Liver (tissue), 9 donors: ENCODE measurements around the gene BRD3OS. TPM values are rescaled to one million over a fixed set of nuclear protein-coding genes. Genes with fewer than 3 reads are reported as not detected.
A peak's percentile ranks its signal among the peaks of the same experiment; 100 is the strongest.

Source experiments
- DNase-seq: peaks from one replicate; pipeline ENCODE4 v3.0.0-alpha.2; 2017; ENCODE audit warnings: low spot score
- H3K27ac ChIP-seq, 2 donors: one replicate each; pipeline ENCODE4 v1.7.0; 2013; ENCODE audit warnings: inconsistent platforms in 2 of 2, low read length in 2 of 2, control low read depth in 1 of 2, low read depth in 1 of 2, mild to moderate bottlenecking in 1 of 2
- H3K27me3 ChIP-seq, 4 donors: one replicate each; pipeline versions ENCODE4 v1.6.1 to v1.7.0; 2013; ENCODE audit warnings: low read length in 3 of 4, inconsistent platforms in 1 of 4, mild to moderate bottlenecking in 1 of 4, moderate library complexity in 1 of 4; ENCODE audit not compliant: control insufficient read depth in 4 of 4, insufficient read depth in 4 of 4
- H3K36me3 ChIP-seq, 4 donors: one replicate each; pipeline versions ENCODE4 v1.6.1 to v1.7.0; 2013; ENCODE audit warnings: low read length in 3 of 4, mild to moderate bottlenecking in 3 of 4, low read depth in 1 of 4, moderate library complexity in 1 of 4; ENCODE audit not compliant: control insufficient read depth in 4 of 4, insufficient read depth in 3 of 4
- H3K4me1 ChIP-seq, 4 donors: one replicate each; pipeline versions ENCODE4 v1.6.1 to v1.7.0; 2013; ENCODE audit warnings: low read length in 3 of 4, mild to moderate bottlenecking in 3 of 4, moderate library complexity in 1 of 4; ENCODE audit not compliant: control insufficient read depth in 4 of 4, insufficient read depth in 4 of 4
- H3K4me3 ChIP-seq, 3 donors: one replicate each; pipeline versions ENCODE4 v1.6.1 to v1.7.0; 2013; ENCODE audit warnings: low read length in 3 of 3, control low read depth in 1 of 3, low read depth in 1 of 3, mild to moderate bottlenecking in 1 of 3
- H3K9ac ChIP-seq, 2 donors: one replicate each; pipeline ENCODE4 v1.7.0; 2013; ENCODE audit warnings: low read length in 2 of 2, mild to moderate bottlenecking in 2 of 2, moderate library complexity in 2 of 2, control low read depth in 1 of 2, low read depth in 1 of 2
- H3K9me3 ChIP-seq, 4 donors: one replicate each; pipeline versions ENCODE4 v1.6.1 to v1.7.0; 2013; ENCODE audit warnings: low read length in 3 of 4; ENCODE audit not compliant: control insufficient read depth in 4 of 4
- ATF3 ChIP-seq: IDR thresholded peaks from 2 replicates; pipeline ENCODE4 v1.6.1; 2016; ENCODE audit warnings: antibody characterized with exemption
- CTCF ChIP-seq: fragments of 150-350 bp; IDR thresholded peaks from 2 replicates; pipeline ENCODE4 v1.5.1; 2017; ENCODE audit warnings: improper control_type of control experiment, low read depth, low read length; ENCODE audit not compliant: missing input control
- EGR1 ChIP-seq, 2 donors: IDR thresholded peaks; 2 replicates each; pipeline ENCODE4 v1.6.1; 2016 to 2018; ENCODE audit warnings: antibody characterized with exemption in 2 of 2, low read depth in 2 of 2
- FOXA1 ChIP-seq: IDR thresholded peaks from 2 replicates; pipeline ENCODE4 v1.6.1; 2016; ENCODE audit warnings: antibody characterized with exemption
- FOXA2 ChIP-seq: IDR thresholded peaks from 2 replicates; pipeline ENCODE4 v1.6.1; 2016; ENCODE audit warnings: antibody characterized with exemption
- GABPA ChIP-seq, 2 donors: IDR thresholded peaks in 1 of 2; conservative IDR thresholded peaks in 1 of 2; 2 replicates each; pipeline ENCODE4 v1.6.1; 2016; ENCODE audit warnings: antibody characterized with exemption in 2 of 2, mild to moderate bottlenecking in 1 of 2, moderate library complexity in 1 of 2
- HNF4A ChIP-seq, 2 donors: conservative IDR thresholded peaks; 2 replicates each; pipeline ENCODE4 v1.6.1; 2016; ENCODE audit warnings: antibody characterized with exemption in 2 of 2, mild to moderate bottlenecking in 2 of 2
- HNF4G ChIP-seq: IDR thresholded peaks from 2 replicates; pipeline ENCODE4 v1.6.1; 2016; ENCODE audit warnings: antibody characterized with exemption
- JUND ChIP-seq, 2 donors: IDR thresholded peaks; 2 replicates each; pipeline ENCODE4 v1.6.1; 2016; ENCODE audit warnings: antibody characterized with exemption in 2 of 2
- MAX ChIP-seq: IDR thresholded peaks from 2 replicates; pipeline ENCODE4 v1.6.1; 2016; ENCODE audit warnings: antibody characterized with exemption
- NR2F2 ChIP-seq: IDR thresholded peaks from 2 replicates; pipeline ENCODE4 v1.6.1; 2016; ENCODE audit warnings: antibody characterized with exemption
- RAD21 ChIP-seq, 2 donors: IDR thresholded peaks; 2 replicates each; pipeline ENCODE4 v1.6.1; 2016; ENCODE audit warnings: antibody characterized with exemption in 2 of 2, mild to moderate bottlenecking in 2 of 2
- RXRA ChIP-seq, 2 donors: IDR thresholded peaks; 2 replicates each; pipeline ENCODE4 v1.6.1; 2017 to 2018; ENCODE audit warnings: antibody characterized with exemption in 2 of 2, mild to moderate bottlenecking in 1 of 2
- SP1 ChIP-seq: IDR thresholded peaks from 2 replicates; pipeline ENCODE4 v1.6.1; 2018; ENCODE audit warnings: antibody characterized with exemption, mild to moderate bottlenecking
- TAF1 ChIP-seq: conservative IDR thresholded peaks from 2 replicates; pipeline ENCODE4 v1.6.1; 2016; ENCODE audit warnings: antibody characterized with exemption, mild to moderate bottlenecking
- YY1 ChIP-seq: IDR thresholded peaks from 2 replicates; pipeline ENCODE4 v1.6.1; 2016; ENCODE audit warnings: antibody characterized with exemption, mild to moderate bottlenecking
- ZBTB33 ChIP-seq: IDR thresholded peaks from 2 replicates; pipeline ENCODE4 v1.6.1; 2016; ENCODE audit warnings: antibody characterized with exemption
- WGBS: extraction: QIAGEN DNeasy Blood & Tissue Kit; methylation state at CpG from one replicate; pipeline ENCODE4 v1.1.7; 2013; 5-methylcytosine and 5-hydroxymethylcytosine counted together
- polyA plus RNA-seq, 2 donors: library from polyadenylated mRNA; stranded (reverse) in 1 of 2; unstranded in 1 of 2; fragments of 200-250 nt in 1 of 2; fragments of >200 nt in 1 of 2; fragmentation: Nextera tagmentation in 1 of 2; extraction: Ambion mirVana in 1 of 2; gene quantifications; one replicate each; pipeline versions ENCODE4 v1.2.1 to v1.2.3, GENCODE V29; 2013 to 2015
- total RNA-seq, 2 donors: library from RNA; depleted of rRNA; stranded (reverse); fragments of >200 nt; gene quantifications; one replicate each; pipeline ENCODE4 v1.2.3, GENCODE V29; 2014
- donor health status: healthy.
- donor health status: healthy.
- donor health status: healthy.
- donor health status: healthy.
- donor health status: healthy.

Gene BRD3OS
- total and polyA plus RNA-seq, 4 donors: 2.1 to 5.1 (median 2.9) TPM

- Histone ChIP-seq H3K9ac (no peak overlapping the region), H3K9me3 (no peaks in the 10 kb centered on the region), H3K4me1 (peaks cover 11 to 22% (median 21%) of the 10 kb centered on the region in 4 donors), H3K4me3 (no peak overlapping the region), H3K27ac (peak overlapping the region in 1 of 2 donors; percentile 25), H3K36me3 (peaks cover 10 to 27% (median 17%) of the 10 kb centered on the region in 4 donors), H3K27me3 (no peaks in the 10 kb centered on the region)
- TF ChIP-seq YY1: no peak
- TF ChIP-seq EGR1 (IDR thresholded peaks at IDR 0.05; ENCODE audit: low read depth in 2 of 2): no peak
- TF ChIP-seq FOXA1: no peak
- no peak for TF ChIP-seq HNF4A (conservative IDR thresholded peaks at IDR 0.05)
- no peak for TF ChIP-seq MAX
- no peak for TF ChIP-seq SP1
- no peak for TF ChIP-seq FOXA2
- no peak for TF ChIP-seq CTCF
- no peak for TF ChIP-seq HNF4G
- 88% methylated on average over 21 of the region's 21 CpGs for WGBS
- DNase-seq: no peak
These were observed 4.3 kb downstream of the BRD3OS start for GRCh38 chr9:134029248-134030226.

GRCh38 chr9:134030821-134031470, 5.7 kb downstream of the BRD3OS start:
- no peak overlapping the region for H3K27ac ChIP-seq
- H3K27me3 ChIP-seq: no peaks in the 10 kb centered on the region
- peaks cover 19 to 41% (median 29%) of the 10 kb centered on the region in 4 donors for H3K36me3 ChIP-seq
- peaks cover 11 to 18% (median 16%) of the 10 kb centered on the region in 4 donors for H3K4me1 ChIP-seq
- no peak for TF ChIP-seq NR2F2
- 93% methylated on average over 29 of the region's 29 CpGs for WGBS
- H3K9me3 ChIP-seq: no peaks in the 10 kb centered on the region
- no peak for DNase-seq
- H3K4me3 ChIP-seq: no peak overlapping the region
- H3K9ac ChIP-seq: no peak overlapping the region

- H3K4me1 ChIP-seq: peaks cover 7 to 16% (median 13%) of the 10 kb centered on the region in 4 donors
- no peak for DNase-seq
- H3K36me3 ChIP-seq: peaks cover 21 to 46% (median 34%) of the 10 kb centered on the region in 4 donors
- H3K27ac ChIP-seq: no peak overlapping the region
- H3K4me3 ChIP-seq: no peak overlapping the region
- H3K9me3 ChIP-seq: no peaks in the 10 kb centered on the region
- no peaks in the 10 kb centered on the region for H3K27me3 ChIP-seq
- WGBS: 96% methylated on average over 14 of the region's 14 CpGs
- no peak overlapping the region for H3K9ac ChIP-seq
- no peak for TF ChIP-seq JUND (IDR thresholded peaks at IDR 0.05)
- TF ChIP-seq YY1: no peak
- no peak for TF ChIP-seq SP1
- no peak for TF ChIP-seq RAD21 (IDR thresholded peaks at IDR 0.05)
- no peak for TF ChIP-seq TAF1
- no peak for TF ChIP-seq CTCF
- TF ChIP-seq HNF4A (conservative IDR thresholded peaks at IDR 0.05): no peak
- no peak for TF ChIP-seq FOXA1
- TF ChIP-seq ATF3: no peak
- no peak for TF ChIP-seq RXRA (IDR thresholded peaks at IDR 0.05)
- no peak for TF ChIP-seq FOXA2
- no peak for TF ChIP-seq MAX
- TF ChIP-seq NR2F2: no peak
- no peak for TF ChIP-seq EGR1 (IDR thresholded peaks at IDR 0.05; ENCODE audit: low read depth in 2 of 2)
- TF ChIP-seq GABPA (IDR thresholded peaks at IDR 0.05 in 1 of 2, conservative IDR thresholded peaks at IDR 0.05 in 1 of 2): no peak
- no peak for TF ChIP-seq ZBTB33
- no peak for TF ChIP-seq HNF4G
These were observed 6.5 kb downstream of the BRD3OS start for GRCh38 chr9:134031783-134032182.
